NCI-H524 (cell line): Measurements from ENCODE around the gene C1orf167.
"Not testable (repeated sequence)": the region's sequence is repeated elsewhere in the genome, so short reads cannot be mapped to it uniquely, and the experiment has no call there.

Experiments
- DNase-seq, 2 experiments: peaks; one replicate each; lab custom pipeline; 2025; lab: John Stamatoyannopoulos, UW

C1orf167 gene

DNA sequence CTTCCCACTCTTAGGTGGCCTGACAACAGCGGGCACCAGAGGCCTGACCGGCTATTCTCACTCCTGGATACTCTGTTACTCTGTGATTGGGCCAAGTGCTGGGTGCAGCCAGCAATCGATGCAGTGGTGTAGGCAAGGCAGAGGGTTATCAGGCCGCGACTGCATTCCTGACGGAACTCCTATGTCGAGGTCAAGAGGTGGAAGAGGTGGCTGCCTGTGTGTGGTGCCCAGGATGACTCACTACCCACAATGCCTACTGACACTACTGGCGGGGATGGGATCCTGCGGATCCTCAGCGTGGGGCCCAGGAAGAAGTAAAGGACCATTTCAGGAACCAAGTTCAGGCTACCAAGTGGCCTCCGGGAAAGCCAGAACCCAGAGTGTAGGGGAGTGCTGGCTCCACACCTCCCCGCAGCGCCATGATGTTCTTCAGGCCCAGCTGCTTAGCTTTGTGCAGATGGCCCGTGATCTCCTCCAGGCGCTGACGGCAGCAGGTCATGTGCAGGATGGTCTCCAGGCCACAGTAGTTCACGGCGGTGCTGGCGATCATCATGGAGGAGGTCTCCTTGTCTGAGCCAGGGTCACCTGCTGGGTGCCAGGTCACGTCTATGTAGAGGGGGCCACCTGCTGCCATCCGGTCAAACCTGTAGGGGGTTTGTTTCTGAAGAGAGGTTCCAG, 38.9 kb downstream of the C1orf167 start:
- no peak for DNase-seq

DNA sequence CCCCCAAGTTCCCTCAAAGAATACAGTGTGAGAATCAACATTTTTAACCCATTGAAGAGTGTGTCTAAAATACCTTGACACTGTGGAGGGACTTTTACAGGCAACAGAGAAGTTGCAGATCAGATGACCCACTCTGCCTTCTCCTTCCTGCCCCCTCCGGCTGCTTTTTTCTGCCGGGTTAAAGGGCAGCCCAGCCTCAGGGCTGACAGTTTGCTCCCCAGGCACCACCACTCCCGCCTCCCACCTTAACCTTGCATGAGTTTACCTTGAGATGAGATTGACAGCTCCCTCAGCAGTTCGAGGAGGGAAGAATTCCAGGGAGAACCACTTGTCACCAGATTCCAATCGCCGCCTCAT, 40.6 kb downstream of the C1orf167 start:
- DNase-seq: no peak

DNA sequence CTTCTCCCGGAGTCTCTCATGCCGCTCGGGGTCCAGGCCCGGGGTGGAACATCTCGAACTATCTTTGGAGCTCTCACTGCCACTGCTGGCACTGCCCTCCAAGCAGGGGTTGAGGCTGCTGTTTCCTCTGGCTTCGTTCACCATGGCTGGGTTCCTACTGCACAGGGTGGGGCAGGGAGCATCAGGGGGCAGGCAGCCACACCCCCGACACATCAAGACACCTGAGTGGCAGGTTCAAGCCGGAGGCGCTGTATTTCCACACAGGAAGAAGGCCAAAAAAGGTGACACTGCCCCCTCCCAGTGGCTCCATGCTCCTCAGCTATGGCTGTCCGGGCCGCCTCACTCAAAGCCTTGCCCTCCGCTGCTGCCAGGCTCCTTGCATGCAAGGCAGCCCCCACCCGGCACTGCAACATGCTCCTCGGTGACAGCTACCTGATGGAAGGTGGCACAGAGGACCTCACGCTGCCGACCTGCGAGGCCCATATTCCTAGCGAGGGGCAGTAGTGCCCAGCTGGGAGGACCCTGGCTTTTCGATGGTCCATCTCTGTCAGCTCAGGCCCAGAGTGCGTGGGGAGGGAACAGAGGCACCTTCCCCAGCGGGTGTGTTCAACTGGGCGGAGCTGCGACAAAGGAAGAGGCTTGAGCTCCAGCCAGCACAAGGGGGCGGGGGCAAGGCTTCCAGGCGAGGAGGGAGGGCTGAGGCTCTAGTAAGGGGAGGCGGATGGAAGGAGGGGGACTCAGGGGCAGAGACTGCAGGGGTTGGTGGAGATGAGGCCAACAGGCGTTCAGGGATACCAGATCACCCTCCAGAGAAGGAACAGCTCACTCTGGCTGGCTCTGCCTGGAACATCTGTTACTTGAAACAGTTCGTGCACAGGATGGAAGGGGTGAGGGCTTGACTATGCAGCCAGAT, 41.2 kb downstream of the C1orf167 start:
- DNase-seq: peak; percentile 85 to 93

DNA sequence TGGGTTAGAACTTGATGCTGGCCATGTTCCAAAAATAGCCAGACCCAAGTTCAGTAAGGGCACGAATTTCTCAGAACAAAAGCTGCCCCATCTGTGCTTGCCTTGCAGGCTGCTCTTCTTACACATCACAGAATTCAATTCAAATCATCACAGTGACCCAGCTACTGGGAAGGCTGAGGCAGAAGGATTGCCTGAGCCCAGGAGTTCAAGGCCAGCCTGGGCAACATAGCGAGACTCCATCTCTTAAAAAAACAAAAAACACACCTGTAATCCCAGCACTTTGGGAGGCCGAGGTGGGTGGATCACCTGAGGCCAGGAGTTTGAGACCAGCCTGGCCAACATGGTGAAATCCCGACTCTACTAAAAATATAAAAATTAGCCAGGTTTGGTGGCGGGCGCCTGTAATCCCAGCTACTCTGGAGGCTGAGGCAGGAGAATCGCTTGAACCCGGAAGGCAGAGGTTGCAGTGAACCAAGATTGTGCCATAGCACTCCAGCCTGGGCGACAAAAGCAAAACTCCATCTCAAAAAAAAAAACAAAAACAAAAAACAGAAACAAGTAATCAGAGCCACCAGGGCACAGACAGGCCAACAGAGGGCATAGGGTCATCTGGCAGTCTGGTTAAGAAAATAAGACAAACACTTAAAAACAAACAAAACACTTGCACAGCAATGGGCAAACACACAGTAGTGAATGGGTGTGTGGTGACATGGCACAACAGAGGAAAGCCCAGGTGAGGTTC, 42.1 kb downstream of the C1orf167 start:
- not testable (repeated sequence) for DNase-seq

DNA sequence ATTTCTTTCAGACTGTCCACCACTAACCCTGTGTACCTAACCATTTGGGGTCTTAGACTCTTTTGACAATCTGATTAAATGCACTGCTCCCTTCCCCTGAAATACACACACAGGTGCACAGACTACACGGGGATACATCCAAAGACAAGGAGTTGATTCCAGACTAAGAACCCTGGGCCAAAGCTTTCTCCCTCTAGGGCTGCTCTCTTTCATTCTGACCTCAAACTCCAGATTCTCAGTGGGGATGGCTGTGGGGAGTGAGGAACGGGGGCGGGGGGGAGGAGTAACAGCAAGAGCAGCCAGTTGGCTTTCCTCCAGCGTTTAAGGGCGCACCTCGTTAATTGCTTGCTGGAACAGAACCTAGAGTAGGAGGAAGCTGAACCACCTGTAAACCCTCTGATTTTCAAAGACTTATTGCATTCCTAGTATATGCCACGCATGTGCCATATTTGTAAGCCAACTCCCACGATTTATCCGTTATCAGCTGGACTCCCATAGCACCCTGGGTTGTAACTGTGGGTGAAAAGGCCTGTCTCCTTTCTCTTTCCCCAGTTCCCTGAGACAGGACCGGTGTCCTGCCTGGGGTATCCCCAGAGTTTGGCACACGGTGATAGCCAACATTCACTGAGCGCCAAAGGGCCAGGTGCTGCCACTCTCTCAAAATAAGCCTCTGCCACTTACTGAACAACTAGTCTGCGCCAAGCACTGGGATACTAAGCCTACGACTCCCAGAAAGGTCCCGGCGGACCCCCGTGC, 42.9 kb downstream of the C1orf167 start:
- peak in 1 of 2 experiments; percentile 21 for DNase-seq

DNA sequence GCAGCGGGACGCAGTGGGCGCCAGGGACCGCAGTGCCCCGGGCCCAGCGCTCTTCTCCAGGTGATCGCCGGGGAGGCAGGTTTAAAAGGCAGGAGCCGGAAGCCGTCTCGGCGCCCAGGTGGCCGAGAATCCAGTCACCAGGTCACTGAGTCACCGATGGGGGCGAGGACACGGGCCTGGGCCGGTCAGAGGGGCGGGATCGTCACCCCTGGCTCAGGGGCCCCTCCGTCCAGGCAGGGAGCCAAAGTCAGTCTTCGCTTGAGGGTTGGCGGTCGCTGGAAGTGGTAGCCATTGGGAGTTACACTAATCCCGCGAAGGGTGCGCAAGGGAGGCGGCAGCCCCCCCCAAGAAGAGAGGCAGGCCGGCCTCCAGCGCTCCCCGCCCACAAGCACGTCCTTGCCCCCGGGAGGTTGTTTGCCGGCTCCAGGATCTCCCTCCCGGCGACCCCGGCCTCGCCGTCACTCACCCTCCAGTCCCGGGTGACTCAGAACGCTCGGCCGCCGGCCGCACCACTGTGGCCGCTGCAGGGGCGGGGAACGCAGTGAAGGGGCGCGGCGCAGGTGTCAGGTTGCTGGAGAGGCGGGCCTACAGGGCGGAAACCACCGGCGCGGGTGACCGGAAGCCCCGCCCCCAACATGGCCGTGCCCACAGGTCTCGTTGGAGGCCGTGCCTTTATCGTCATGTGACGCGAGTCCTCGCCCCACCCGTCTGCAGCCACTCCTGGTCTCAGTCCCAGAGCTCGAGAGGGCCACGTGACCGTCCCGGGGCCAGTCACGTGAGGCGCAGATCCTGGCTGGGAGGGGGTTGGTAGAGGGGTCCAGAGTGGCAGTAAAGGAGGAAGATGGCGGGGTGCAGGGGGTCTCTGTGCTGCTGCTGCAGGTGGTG, 43.7 kb downstream of the C1orf167 start, which contains the start of the genes CLCN6 and MTHFR:
CLCN6 (plus strand) TSS at position 770 of the 885 bp plus-strand sequence; CDS start at position 842, 72 bp downstream.
MTHFR (minus strand) TSS at position 543 of the 885 bp plus-strand sequence. CDS start 2,848 bp downstream, outside the sequence.
- peak; percentile 97 to 99 for DNase-seq

DNA sequence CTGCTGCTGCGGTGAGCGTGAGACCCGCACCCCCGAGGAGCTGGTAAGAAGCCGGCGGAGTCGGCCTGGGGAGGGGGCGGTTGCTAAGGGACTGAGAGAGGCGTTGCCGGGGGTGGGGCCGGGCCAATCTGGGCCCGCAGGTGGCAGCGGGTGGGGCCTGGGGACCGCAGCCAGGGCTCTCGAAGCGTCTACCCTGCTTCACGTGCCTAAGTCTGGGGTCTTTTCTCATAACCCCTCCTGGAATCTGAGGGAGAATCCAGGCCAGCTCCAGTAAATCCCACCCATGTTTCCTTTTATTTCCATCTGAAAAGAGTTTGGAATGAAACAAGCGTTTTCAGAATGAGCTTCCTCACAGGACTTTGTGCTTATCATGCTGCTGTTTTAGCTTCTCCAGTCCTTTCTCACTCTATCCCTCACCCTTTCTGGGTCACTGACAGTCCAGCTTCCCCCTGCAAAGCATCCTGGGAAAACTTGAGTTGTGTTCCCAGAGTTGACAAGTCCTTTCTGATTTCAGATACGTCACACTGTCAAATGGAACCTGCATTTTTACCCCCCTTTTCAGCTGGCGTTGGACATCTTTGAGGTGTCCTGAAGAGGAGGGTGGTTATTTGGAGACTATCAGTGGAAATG, 44.4 kb downstream of the C1orf167 start:
- DNase-seq: no peak

DNA sequence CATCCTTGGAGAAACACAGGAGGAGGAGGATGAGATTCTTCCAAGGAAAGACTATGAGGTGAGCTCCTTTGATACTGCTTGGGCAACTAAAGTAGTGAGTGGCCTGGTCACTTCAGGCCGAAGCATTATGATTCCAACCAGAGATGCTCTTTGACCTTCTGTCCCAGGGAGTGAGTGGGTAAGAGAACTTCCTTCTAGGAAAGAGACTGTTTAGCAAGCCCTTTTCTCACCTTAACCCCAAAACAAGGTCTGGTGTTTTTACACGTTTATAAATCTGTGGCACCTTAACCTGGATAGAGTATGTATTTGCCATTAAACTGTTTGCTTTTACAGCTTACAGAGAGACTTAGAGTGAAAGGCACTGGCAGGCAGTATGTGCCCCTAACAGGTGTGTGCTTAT, 45.1 kb downstream of the C1orf167 start:
- DNase-seq: no peak

DNA sequence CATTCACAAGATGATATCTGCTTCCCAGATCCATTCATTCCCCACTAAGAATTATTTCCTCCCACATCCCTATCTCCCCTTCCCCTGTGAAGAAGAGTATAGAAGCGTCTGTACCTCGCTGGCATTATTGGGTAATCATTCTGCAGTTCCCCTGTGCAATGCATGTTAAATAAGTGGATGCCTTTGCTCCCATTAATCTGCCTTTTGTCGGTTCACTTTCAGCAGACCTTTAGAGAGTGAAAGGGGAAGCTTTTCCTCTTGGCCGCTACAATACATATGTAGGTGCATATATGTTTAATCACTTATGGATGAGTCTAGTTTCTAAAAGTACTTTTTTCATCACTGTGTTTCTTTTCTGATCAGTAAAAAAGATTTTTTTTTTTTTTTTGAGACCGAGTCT, 51.0 kb downstream of the C1orf167 start:
- no peak for DNase-seq

DNA sequence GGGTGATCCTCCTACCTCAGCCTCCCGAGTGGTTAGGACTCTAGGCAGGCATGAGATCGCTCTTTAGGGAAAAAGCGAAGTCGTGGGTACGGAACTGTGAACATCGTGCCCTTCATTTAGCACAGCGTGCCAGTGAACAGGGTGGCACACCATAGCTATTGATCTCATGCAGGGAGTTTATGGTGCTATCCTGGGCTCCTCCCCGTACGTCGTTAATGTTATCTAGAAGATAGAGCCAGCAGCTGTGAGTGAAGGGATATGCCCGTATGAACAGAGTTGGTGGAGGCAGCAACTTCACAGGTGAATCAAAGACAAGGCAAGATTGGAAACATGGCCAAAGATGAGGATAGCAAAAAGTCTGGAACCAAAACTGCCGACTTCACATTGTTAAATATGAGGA, 55.2 kb downstream of the C1orf167 start:
- DNase-seq: no peak

DNA sequence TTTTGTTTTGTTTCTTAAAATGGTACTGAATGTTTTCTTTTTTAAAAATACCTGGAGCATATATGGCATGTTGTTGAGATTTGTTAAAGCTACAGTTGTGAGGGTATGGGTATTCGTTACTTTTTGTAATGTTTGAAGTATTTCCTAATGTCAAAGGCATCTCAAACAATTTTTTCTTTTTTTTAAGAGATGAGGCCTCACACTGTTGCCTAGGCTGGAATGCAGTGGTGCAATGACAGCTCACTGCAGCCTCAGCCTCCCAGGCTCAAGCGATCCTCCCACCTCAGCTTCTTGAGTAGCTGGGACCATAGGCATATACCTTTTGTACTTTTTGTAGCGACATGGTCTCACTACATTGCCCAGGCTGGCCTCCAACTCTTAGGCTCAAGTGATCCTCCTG, 60.1 kb downstream of the C1orf167 start:
- no peak for DNase-seq

DNA sequence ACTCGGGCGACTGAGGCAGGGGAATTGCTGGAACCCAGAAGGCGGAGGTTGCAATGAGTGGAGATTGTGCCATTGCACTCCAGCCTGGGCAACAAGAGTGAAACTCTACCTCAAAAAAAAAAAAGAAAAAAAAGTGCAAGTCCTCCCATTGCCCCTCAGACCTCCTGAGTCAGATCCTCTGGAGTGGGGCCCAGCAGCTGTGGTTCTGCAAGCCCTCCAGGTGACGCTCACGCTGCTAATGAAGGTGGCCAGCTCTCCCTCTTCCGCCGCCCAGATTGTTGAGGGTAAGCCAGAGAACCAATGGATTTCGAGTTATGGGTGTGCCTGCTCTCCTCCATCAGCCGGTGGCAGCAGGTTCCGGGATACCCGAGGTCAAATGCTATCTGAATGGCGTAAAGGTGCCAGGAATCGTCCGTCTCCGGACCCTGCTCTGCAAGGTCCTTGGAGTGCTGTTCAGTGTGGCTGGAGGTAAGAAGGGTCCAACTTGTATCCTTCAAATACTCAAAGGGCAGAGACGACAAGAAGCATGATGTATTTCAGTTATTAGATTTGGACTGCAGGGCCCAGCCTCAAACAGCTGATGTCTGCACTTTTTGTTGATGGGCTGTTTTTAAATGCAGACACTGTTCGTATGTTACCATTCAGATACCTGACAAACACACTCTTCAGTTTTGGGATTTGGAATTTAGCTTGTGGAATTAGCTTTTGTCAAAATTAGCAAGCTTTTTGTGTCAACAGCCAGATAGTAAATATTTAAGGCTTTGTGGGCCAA, 61.6 kb downstream of the C1orf167 start:
- no peak for DNase-seq

DNA sequence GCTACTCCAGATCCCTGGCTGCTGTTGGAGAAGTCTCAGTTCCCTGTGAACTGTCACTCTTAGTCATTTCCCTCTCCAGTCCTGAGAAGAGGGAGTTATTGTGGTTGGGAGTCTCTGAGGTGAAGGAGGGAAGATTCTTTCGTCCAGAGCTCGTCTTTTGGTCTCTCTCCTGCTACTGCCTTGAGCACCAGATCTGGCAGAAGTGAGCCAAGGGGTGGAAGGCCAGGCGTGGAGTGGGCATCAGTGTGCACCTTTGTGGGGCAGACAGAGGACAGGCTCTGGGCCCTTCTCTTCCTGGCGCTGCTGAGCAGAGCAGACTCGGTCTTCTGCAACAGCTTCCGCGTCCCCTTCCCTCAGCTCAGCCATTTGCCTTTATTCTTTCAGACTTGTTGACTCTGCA, 63.1 kb downstream of the C1orf167 start:
- no peak for DNase-seq

DNA sequence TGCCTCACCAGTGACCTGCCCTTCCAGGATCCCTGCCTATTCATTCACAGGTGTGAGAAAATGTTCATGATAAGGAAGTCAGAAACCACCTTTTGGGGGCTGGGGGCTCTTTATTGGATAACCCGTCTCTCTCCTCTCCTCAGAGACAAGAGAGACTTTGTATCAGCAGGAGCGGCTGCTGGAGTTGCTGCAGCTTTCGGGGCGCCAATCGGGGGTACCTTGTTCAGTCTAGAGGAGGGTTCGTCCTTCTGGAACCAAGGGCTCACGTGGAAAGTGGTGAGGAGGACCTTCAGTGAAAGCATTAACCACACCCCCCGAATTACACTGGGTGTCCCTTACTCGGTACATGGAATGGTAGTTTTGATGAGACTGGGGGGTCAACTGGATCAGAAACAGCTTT, 65.0 kb downstream of the C1orf167 start:
- DNase-seq: no peak

DNA sequence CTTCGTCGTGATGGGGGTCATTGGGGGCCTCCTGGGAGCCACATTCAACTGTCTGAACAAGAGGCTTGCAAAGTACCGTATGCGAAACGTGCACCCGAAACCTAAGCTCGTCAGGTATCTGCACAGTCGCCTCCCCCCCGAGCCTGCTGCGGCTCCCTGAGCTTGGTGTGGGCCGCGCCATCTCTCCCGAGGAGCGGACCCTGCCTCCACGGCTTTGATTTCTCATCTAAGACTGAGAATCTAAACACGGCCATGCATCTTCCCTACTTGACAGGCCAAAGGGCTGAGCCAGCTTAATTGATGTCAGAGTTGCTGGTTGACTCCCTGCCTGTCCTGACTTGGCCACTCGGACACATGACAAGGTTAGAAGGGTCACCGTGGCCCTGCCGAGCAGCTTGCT, 66.5 kb downstream of the C1orf167 start:
- DNase-seq: no peak

DNA sequence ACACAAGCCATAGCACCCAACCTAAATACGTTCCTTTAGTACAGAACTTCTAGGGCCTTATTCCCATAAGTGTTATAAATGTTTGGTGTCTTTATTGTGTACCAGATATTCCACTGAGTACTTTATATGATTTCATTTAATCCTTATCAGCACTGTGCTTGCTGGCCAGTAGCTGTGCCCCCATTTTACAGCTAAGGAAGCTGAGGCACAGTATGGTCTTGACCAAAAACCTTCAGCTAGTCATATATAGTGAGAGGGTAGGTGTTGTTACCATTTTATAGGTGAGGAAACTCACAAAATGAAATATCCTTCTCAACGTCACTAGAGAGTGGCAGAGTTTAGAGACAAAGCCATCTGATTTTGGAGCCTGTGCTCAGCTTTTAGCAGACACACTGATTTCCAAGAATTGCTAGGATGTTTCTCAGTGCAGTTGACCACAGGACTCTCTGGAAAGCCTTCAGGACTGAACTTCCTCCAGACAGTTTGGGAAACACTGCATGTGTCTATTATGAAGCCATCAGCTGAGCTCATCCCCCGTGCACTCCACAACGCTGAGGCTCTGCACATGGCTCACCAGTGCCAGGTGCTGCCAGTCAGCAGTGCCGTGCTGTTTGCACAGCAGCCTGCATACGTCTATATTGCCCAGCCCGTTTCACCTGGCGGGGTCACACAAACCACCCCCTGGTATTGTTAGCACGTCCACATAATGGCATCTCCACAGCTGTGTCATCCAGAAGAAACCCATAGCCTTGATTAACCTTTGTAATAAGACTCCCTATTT, 70.1 kb downstream of the C1orf167 start:
- DNase-seq: no peak

DNA sequence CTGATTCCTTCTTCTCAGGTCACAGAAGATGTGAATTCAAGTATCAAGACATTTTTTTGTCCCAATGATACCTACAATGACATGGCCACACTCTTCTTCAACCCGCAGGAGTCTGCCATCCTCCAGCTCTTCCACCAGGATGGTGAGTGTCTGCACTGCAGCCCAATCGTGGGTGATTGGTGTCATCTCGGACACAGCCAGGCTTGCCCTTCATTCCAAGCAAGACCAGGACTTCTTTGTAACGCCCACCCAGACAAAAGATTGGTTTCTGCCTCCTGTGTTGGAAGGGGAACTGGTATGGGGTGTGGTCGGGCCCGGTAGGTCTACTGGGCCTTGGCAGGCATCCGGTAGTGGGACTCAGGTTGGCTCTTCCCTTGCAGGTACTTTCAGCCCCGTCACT, 71.5 kb downstream of the C1orf167 start:
- DNase-seq: no peak

DNA sequence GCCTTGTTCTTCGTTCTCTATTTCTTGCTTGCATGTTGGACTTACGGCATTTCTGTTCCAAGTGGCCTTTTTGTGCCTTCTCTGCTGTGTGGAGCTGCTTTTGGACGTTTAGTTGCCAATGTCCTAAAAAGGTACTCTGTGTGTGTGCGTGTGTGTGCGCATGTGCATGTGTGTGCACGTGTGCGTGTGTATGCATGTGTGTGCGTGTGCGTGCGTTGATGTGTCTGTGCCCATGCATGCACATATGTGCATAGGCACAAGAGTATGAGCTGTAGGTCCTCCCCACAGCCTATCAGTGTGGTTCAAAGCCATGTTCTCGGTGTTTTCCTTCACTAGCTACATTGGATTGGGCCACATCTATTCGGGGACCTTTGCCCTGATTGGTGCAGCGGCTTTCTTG, 71.9 kb downstream of the C1orf167 start:
- no peak for DNase-seq
